ENCODE measurements around the gene RND3. TPM values are rescaled to one million over a fixed set of nuclear protein-coding genes. Genes with fewer than 3 reads are reported as not detected.

Gene RND3
- total RNA-seq, 1 donor from 2014 or later = 22.1 TPM

DNA sequence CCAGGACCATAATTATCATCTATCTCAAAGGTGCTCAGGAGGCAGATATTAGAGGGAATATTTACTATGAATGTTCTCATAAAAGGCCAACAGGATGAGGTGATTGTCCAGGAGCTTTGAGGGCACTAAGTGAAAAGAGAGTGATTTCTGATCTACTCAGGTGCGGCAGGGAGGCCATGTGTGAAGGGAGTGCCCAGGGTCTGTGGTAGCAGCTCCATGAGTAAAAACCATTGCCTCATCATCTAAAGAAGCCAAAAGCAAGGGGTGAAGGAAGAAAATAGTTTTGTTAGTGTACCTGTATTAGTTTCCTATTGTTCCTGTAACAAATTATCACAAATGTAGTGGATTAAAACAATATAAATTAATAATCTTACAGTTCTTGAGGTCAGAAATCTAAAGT is 22.5 kb downstream of the RND3 start:
- DNase-seq (ENCODE audit: missing footprints) (no peak), ATAC-seq (no peak)
- intact Hi-C loops (cut with DNase I) = no loop called here

DNA sequence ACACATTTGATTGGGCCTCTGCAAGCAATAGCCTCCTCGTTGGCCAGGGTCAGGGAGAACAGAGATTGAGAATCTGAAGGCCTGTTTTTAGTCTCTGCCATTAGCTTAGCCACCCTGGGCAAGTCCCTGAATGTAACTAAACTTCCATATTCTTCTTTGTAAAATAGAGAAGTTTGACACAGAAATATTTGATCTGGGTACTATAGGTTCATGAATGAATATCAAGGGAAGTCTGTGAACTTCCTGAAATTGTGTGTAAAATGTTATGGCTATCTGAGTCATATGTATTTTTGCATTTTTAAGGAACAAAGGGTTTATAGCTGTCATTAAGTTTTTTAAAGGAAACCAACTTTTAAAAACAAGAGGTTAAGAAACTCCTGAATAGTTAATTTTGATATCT is 23.2 kb downstream of the RND3 start:
- DNase-seq (ENCODE audit: missing footprints) (no peak), ATAC-seq (no peak)
- intact Hi-C loops (cut with DNase I) = no loop called here

DNA sequence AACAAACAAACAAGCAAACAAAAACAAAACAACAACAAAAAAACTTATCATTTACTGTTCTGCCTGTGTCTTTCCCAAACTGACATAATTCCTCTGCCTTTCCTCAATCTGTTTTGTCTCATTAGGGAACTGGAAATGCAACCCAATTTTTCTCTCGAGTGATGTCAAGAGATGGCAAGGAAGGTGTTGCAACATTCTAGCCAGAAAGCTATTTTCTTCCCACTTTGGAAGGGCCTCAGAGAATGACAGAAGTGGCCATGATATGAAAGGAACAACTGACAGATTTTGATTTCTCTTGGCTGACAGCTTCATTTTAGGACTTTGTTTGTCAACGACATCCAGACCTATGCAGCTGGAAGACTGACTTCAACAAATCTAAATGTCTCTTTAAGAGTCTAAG is 24.7 kb downstream of the RND3 start:
- intact Hi-C loops (cut with DNase I) = no loop called here
- ATAC-seq = no peak

DNA sequence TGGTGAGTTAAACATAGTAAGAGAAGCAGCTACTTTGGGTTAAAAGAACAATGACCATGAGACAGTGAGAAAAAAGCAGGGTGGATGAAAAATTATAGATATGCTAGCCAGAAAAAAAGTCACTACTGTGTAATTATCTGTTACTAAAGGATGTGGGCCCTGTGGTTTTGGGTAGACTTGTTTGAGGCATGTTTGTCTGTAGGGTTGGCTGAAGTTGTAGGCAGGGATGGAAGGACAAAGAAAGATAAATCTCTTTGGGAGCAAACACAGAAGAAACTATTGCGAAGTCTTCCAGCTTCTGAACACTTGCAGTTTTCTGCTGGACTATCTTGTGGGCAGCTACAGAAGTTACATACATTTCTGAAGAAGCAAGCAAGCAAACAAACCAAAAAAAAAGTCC is 28.2 kb downstream of the RND3 start:
- intact Hi-C loops (cut with DNase I) = no loop called here
- ATAC-seq = no peak
- no peak for DNase-seq (ENCODE audit: missing footprints)

More for the DNA sequence above, 24.7 kb downstream of the RND3 start:
- DNase-seq (ENCODE audit: missing footprints) = no peak

DNA sequence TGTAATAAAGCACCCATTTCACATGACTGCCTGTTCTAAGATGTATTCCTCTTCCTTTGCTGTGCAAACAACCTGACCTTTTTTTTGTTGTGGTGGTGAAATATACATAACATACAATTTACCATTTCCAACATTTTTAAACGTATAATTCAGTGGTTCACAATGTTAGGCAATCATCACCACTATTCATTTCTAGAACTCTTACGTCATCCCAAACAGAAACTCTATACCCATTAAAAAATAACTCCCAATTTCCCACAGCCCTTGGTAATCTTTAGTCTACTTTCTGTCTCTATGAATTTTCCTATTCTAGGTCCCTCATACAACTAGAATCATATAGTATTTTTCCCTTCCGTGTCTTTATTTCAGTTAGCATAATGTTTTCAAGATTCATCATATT is 36.7 kb downstream of the RND3 start:
- ATAC-seq (no peak), DNase-seq (ENCODE audit: missing footprints) (no peak)
- intact Hi-C loops (cut with DNase I) = no loop called here

DNA sequence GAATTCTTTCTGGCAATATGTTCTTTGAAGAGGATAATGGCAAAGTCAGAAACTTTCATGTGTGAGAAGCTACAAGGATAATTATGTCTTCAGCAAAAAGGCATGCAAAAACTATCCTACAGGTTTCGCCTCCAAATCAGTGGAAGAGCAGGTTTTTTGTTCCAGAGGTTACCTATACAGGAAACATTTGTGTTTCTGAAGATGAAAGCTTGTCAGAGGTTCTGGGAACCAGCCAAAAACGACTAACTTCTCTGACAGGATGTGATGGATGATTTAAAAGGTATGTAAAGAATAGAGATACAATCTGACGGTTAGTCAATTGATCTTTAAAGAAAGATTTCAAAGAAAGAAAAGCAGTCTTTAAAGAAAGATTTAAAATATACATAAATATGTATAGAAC is 37.6 kb downstream of the RND3 start:
- DNase-seq (ENCODE audit: missing footprints) (no peak), ATAC-seq (no peak)
- intact Hi-C loops (cut with DNase I) = no loop called here

DNA sequence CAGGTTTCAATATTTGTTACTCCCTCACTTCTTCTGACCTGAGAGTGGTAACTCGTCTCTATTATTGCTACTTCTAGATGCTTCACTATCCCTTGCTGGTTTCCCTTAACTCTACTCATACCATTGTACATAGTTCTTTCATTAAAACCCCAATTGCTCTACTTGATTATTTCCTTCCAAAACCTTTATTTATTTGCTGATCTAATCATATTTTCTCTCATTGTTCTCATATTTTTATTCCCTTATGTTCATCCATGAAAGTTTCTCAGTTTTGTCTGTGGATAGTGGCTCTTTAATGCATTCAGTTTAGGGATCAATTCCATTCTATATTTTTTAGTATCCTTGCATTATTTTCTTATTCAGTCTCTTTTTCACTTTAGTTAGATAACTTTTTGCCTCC is 42.1 kb downstream of the RND3 start:
- DNase-seq (ENCODE audit: missing footprints) = no peak
- intact Hi-C loops (cut with DNase I) = no loop called here
- no peak for ATAC-seq

DNA sequence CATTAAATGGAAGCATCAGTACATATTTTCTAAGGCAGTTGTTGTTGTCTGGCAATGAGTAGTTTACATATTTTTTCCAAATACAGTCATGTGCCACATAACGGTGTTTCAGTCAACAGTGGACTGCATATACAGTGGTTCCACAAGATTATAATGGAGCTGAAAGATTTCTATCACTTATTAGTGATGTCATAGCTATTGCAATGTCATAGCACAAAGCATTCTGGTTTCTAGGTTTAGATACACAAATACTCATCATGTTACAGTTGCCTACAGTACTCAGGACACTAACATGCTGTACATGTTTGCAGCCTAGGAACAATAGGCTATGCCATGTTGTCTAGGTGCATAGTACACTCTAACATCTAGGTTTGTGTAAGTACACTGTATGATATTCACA is 45.0 kb downstream of the RND3 start:
- ATAC-seq = no peak
- DNase-seq (ENCODE audit: missing footprints) = no peak

DNA sequence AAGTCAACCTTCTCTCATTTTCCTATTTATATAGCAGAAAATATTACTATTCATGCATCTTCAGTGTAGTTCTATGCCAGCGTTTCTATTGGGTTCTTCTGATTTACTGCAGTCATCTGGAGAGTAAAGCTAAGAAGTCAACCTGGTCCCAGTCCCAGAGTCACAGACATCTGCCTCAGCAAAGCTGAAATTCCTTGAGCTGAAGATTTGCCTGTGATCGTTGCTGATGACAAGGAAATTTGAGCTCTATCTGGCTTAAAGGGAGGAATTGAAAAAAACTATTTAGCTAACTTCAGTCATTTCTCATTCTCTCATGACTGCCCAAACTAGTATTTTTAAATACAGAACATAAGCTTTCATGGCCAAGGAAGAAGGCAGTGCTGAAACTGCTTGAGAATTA is 45.7 kb downstream of the RND3 start:
- no peak for DNase-seq (ENCODE audit: missing footprints)
- intact Hi-C loops (cut with DNase I) = no loop called here
- no peak for ATAC-seq

More for the DNA sequence above, 45.0 kb downstream of the RND3 start:
- intact Hi-C loops (cut with DNase I) = no loop called here

DNA sequence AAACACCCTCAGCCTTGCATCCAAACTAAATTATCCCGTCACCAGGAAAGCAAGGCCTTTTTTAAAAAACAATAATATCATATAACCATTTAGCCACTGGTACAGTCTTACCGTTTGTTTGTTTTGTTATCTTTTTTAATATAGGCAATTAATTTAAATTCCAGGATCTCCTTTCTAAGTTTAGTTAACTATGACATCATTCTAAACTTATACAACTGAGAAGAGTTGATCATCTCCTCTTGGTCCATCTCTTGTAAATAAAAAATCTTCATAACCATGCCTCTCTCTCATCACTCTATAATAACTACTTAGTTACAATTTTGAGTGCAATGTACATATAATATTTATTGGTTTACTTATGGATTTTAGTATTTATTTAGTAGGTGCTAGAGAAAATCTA is 46.2 kb downstream of the RND3 start:
- ATAC-seq (no peak), DNase-seq (ENCODE audit: missing footprints) (no peak)
- intact Hi-C loops (cut with DNase I) = no loop called here

DNA sequence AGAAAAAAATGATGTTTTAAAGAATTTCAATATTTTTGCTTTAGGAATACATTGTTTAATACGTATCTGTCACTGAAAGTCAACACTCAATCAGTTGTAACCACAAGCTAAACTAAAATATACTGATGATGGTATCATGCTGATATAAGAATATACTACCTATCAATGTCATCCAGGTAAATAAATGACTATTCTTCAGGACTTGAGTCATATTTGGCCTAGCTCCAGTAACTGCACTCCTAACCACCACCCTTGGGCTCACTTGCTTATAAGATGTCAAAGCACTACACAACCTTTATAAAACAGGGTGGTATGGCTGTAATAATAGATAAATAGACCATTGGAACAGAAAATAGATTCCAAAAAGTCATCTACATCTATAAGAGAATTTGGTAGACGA is 48.8 kb downstream of the RND3 start:
- intact Hi-C loops (cut with DNase I) = no loop called here
- no peak for DNase-seq (ENCODE audit: missing footprints)
- no peak for ATAC-seq

DNA sequence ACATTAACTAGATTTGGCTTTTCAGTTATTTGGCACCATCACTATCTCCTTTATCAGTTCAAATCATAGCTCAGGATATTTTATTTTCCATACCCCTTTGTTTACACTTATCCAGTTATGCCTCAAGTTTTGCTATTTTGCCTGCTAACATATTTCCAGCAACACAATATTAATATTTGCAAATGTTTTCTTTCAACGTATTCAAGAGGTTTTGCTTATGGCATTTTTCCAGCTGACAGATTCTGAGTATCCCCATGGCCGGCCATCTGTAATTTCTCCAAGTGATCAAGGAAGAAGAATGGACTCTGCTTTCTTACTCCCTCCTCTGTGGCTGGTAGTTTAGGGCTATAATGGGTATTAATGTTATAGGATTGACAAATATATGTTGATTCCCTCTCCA is 49.4 kb downstream of the RND3 start:
- DNase-seq (ENCODE audit: missing footprints) = no peak
- ATAC-seq = no peak
- intact Hi-C loops (cut with DNase I) = no loop called here

DNA sequence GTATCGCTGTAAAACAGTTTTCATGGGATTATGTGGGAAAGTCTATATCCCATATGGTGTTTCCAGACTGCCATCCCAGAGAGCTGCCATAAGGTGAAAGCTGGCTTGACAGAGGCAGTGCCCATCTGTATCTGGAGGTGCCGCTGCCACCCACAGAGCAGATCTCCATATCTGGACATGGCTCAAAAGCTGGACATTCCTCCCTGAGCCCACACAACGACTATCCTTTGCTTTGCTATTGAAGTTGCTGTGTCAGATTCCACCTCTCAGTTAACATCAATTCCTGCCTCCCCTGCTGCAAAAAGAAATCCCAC is 55.2 kb downstream of the RND3 start:
- ATAC-seq = no peak
- no peak for DNase-seq (ENCODE audit: missing footprints)
- intact Hi-C loops (cut with DNase I) = no loop called here

DNA sequence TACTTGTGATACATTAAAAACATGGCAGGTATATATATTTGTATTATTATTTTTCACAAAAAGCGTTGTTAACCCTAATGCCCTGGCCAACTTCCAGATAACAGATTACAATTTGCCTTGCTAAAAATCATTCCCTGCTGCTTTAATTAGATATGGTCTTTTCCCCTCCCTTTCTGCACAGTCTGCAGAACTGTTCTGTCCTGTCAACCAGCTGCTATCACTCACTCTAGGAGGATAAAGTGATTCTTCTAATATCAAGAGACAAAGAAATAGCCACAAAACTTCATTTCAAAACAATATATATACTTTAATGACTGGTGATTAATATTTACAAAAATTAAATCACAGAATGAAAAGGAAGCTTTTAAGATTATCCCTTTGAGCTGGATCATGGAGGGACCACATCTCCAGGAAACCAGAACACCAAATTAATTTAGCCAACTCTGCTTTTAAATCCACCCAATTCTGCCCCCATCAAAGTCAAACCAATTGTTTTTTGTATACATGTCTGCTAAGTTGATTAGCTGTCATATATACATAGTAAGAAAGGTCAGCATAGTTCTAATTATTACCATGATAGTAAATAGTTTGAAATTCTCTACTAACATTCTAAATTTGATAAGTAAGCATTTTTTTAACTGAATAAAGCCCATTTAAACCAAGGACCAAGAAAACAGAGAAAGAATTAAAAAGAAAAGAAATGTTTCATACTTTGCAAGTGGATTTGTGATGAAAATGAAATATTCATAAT is 55.7 kb downstream of the RND3 start:
- ATAC-seq (no peak), DNase-seq (ENCODE audit: missing footprints) (no peak)
- intact Hi-C loops (cut with DNase I) = no loop called here

DNA sequence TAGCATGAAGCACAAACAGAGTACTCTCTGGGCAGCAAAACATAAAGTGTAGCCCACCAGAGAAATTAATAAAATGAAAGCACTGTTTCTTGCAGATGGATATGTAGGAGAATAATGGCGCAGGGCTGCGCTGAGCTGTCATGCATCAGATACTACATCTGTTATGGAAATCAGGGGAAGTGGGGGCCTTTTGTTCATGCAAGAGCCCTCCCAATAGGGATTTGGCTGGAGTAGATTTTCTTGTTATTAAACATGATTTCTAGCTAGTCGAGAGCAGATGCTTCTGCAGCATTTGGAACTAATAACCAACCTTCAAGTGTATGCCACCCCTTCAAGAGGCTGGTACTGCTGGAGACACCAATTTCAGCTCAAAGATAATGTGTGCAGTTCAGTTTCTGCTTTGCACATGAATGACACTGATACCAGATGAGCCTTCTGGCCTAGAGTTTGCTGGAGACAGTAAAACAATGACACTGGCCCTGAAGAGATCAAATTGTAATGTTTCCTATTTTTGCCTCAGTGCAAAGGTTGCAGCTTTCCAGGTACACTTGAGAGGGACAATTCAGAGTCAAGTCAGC is 58.0 kb downstream of the RND3 start:
- intact Hi-C loops (cut with DNase I) = no loop called here

DNA sequence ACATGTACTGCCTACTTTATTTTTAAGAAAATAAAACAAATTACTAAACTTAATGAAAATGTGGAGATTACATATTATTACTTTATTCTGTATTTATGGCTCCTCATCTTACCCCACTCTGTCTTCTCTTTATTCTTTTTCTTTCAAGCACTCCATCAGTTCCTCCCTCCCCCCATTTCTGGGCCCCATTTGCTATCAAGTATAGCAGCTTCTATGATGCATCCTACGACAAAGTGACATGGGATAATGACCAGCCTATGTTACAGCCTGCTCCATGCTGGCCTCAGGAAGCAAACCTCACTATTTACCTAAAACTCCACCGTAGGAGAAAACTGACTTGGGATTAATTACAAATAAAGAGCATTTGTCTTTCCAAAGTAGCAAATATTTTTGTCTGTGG is 58.8 kb downstream of the RND3 start:
- no peak for ATAC-seq
- no peak for DNase-seq (ENCODE audit: missing footprints)
- intact Hi-C loops (cut with DNase I) = no loop called here

More for the DNA sequence above, 58.0 kb downstream of the RND3 start:
- DNase-seq (ENCODE audit: missing footprints) = no peak
- no peak for ATAC-seq

DNA sequence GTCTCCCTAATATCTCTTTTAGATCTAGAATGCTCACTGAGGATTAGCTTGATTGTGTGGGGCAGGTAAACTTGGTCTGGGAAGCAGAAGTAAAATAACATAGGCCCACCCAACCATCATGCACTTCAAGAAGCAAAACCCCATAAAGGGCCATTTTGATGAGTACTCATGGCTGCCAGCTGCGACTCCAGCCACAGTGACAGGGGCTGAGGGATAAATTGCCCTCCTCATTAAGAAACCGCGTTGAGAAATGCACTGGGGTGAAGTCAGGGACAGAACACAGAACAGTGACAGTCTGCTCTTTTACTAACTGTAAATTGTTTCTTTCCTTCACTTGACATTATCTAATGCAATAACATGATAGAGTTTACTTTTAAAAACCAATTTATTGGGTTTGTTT is 60.2 kb downstream of the RND3 start:
- intact Hi-C loops (cut with DNase I) = no loop called here
- no peak for DNase-seq (ENCODE audit: missing footprints)
- no peak for ATAC-seq

DNA sequence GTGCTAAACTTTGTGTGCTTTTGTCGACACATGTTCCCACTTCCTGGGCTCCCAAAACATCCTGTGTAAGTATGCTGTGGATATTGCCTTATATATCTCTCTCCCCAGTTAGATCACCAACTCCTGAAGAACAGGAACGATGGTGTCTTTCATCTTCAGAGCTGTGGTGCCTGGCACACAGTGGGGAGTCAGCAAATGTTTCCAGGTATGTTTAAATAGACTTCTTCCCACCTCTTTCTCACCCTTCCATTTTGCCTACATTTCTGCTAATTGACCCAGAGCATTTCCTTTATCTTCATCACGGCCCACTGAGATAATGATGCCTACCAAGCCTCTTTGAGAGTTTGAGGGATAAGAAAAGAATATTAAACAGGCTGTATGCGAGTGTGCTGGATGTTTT is 60.7 kb downstream of the RND3 start:
- intact Hi-C loops (cut with DNase I) = no loop called here
- no peak for ATAC-seq
- DNase-seq (ENCODE audit: missing footprints) = no peak

DNA sequence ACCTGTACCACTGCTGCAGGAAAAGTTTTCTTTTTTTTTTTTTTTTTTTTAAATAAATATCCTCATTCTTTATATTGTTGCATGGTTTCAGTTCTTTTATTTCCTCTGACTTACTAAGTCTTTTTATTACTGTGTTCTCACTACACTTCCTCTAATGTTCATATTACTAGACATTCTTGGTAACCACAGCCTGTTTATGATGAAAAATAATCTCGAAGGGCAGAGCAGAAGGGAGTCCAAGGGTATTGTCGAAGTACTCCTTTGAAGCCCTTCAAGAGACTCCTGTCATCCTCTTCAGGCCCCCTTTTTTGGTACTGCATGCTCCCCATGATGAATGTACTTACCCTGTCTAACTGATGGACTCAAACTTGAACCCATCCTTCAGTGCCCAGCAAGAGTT is 61.2 kb downstream of the RND3 start:
- intact Hi-C loops (cut with DNase I) = no loop called here
- no peak for ATAC-seq
- no peak for DNase-seq (ENCODE audit: missing footprints)

DNA sequence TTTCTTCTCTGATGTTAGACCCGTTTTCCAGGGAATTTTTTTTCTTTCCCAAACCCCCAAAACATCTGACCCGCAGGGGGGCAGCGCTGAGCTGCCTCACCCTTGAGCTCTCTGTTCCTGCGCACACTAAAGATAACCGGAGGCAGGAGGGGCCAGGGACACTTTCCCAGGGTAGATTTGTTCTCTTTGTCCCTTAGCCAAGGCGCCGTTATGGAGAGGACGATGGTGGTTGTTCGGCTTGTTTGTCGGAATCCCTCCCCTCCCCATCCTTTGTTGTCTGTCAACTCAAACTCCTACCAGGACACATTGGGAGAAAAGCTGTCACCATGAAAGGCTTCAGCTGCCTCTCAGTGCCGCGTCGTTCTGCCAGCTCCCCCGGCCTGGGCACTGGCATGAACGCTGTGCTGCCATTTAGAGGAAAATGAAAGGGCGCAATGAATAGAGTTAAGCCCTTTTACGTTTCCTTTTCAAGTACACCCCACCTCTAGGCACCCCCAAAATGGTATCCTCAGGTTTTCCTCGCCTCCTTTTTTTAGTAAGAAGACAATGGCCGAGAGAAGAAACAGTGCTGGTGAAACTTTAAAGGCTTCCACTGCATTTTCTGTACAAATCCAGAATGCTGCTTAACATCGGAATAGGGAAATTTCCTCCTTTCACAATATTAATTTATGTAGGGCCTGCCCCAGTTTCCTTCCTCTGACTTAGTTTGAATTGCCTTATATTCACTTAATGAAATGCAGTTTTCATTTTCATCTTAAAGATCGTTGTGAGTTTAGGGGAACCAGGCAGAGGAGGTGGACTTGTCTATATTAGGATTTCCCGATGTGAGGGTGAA is 62.1 kb downstream of the RND3 start:
- intact Hi-C loops (cut with DNase I) = loop anchor here (1.0 to 2.0 kb wide), 2 partner anchors 61 to 185 kb away; partner anchors contain the start of gene RND3
- ATAC-seq (peak; percentile 90), DNase-seq (ENCODE audit: missing footprints) (peak; percentile 68)
